Right lobe of liver (tissue), 4 donors: ENCODE data around the gene EPHB6.

Experiments
- CTCF ChIP-seq, 4 donors: fragments of 200-600 bp in 3 of 4; fragments of 450-650 bp in 1 of 4; IDR thresholded peaks; one replicate each; pipeline versions ENCODE4 v1.5.1 to v1.8.0; 2016 to 2022; ENCODE audit warnings: antibody characterized with exemption in 4 of 4, mild to moderate bottlenecking in 2 of 4
- POLR2A ChIP-seq: fragments of 450-650 bp; IDR thresholded peaks from one replicate; pipeline ENCODE4 v1.6.1; 2017; ENCODE audit warnings: antibody characterized with exemption, mild to moderate bottlenecking
- donor health status: DM: no; HTN: no; CAD: no.
- donor health status: DM: no; HTN: no; CAD: no.
- donor health status: DM: no; HTN: yes; CAD: no.

- no peak for TF ChIP-seq POLR2A
- no peak for TF ChIP-seq CTCF (IDR thresholded peaks at IDR 0.05)
Measured at GRCh38 chr7:142855756-142856564, 1.1 kb downstream of the EPHB6 start.
